ENCODE measurements around the gene SCAMP5.

SCAMP5 gene

GRCh38 chr15:74995182-74995778 lies at the start of gene SCAMP5:
Gene SCAMP5 (plus strand): TSS chr15:74995563. CDS start chr15:75011840, 16,277 bp downstream.
- in situ Hi-C loops (cut with MboI; ENCODE audit: low sequenced_read_pairs) = no loop called here

- in situ Hi-C loops (cut with MboI; ENCODE audit: low sequenced_read_pairs) = no loop called here
Observed at GRCh38 chr15:74950078-74950908, 45.1 kb upstream of the SCAMP5 start.

- in situ Hi-C loops (cut with MboI; ENCODE audit: low sequenced_read_pairs) = no loop called here
Observed at GRCh38 chr15:74951006-74951405, 44.4 kb upstream of the SCAMP5 start.

GRCh38 chr15:74954515-74954914 lies 40.8 kb upstream of the SCAMP5 start:
- in situ Hi-C loops (cut with MboI; ENCODE audit: low sequenced_read_pairs) = no loop called here

GRCh38 chr15:74955017-74955416 lies 40.3 kb upstream of the SCAMP5 start:
- in situ Hi-C loops (cut with MboI; ENCODE audit: low sequenced_read_pairs) = no loop called here

- in situ Hi-C loops (cut with MboI; ENCODE audit: low sequenced_read_pairs) = no loop called here
Observed at GRCh38 chr15:74955796-74956647, 39.3 kb upstream of the SCAMP5 start.

- in situ Hi-C loops (cut with MboI; ENCODE audit: low sequenced_read_pairs) = no loop called here
Observed at GRCh38 chr15:74956648-74957475, 38.5 kb upstream of the SCAMP5 start, which contains the start of gene RPP25. Gene RPP25 (minus strand): TSS chr15:74956772. CDS start chr15:74956583, 189 bp downstream.

- in situ Hi-C loops (cut with MboI; ENCODE audit: low sequenced_read_pairs) = no loop called here
Observed at GRCh38 chr15:74957476-74958035, 37.8 kb upstream of the SCAMP5 start.

GRCh38 chr15:74958320-74958907 lies 36.9 kb upstream of the SCAMP5 start:
- in situ Hi-C loops (cut with MboI; ENCODE audit: low sequenced_read_pairs) = no loop called here

- in situ Hi-C loops (cut with MboI; ENCODE audit: low sequenced_read_pairs) = no loop called here
Observed at GRCh38 chr15:74958908-74959585, 36.3 kb upstream of the SCAMP5 start.

GRCh38 chr15:74959586-74959939 lies 35.8 kb upstream of the SCAMP5 start:
- in situ Hi-C loops (cut with MboI; ENCODE audit: low sequenced_read_pairs) = no loop called here

GRCh38 chr15:74960286-74960685 lies 35.1 kb upstream of the SCAMP5 start:
- in situ Hi-C loops (cut with MboI; ENCODE audit: low sequenced_read_pairs) = no loop called here

GRCh38 chr15:74960995-74961588 lies 34.3 kb upstream of the SCAMP5 start:
- in situ Hi-C loops (cut with MboI; ENCODE audit: low sequenced_read_pairs) = no loop called here

- in situ Hi-C loops (cut with MboI; ENCODE audit: low sequenced_read_pairs) = no loop called here
Observed at GRCh38 chr15:74961616-74962015, 33.7 kb upstream of the SCAMP5 start.

GRCh38 chr15:74962219-74962618 lies 33.1 kb upstream of the SCAMP5 start:
- in situ Hi-C loops (cut with MboI; ENCODE audit: low sequenced_read_pairs) = no loop called here

GRCh38 chr15:74962671-74963070 lies 32.7 kb upstream of the SCAMP5 start:
- in situ Hi-C loops (cut with MboI; ENCODE audit: low sequenced_read_pairs) = no loop called here

GRCh38 chr15:74963213-74963612 lies 32.1 kb upstream of the SCAMP5 start:
- in situ Hi-C loops (cut with MboI; ENCODE audit: low sequenced_read_pairs) = no loop called here

- in situ Hi-C loops (cut with MboI; ENCODE audit: low sequenced_read_pairs) = no loop called here
Observed at GRCh38 chr15:74964794-74965193, 30.6 kb upstream of the SCAMP5 start.

- in situ Hi-C loops (cut with MboI; ENCODE audit: low sequenced_read_pairs) = no loop called here
Observed at GRCh38 chr15:74967670-74968069, 27.7 kb upstream of the SCAMP5 start.

All from hTERT RPE-1 (cell line).